Urothelium cell line (cell line): ENCODE measurements around the gene SCIN.
A peak's percentile ranks its signal among the peaks of the same experiment; 100 is the strongest.

ENCODE experiments used
- DNase-seq: peaks from one replicate; pipeline ENCODE4 v3.0.0; 2011; ENCODE audit warnings: low spot score, mixed read lengths
- FAIRE-seq: peaks from 2 replicates; lab custom pipeline; 2011; peaks lifted over from hg19 to GRCh38; lab: Jason Lieb, UNC

The SCIN gene

GRCh38 chr7:12565873-12566272 is 4.6 kb upstream of the SCIN start:
- DNase-seq (no peak), FAIRE-seq (no peak)

- no peak for DNase-seq
- FAIRE-seq = no peak
Measured at GRCh38 chr7:12567015-12567414, 3.5 kb upstream of the SCIN start.

GRCh38 chr7:12569673-12570072 is 847 bp upstream of the SCIN start:
- DNase-seq (no peak), FAIRE-seq (no peak)

DNA sequence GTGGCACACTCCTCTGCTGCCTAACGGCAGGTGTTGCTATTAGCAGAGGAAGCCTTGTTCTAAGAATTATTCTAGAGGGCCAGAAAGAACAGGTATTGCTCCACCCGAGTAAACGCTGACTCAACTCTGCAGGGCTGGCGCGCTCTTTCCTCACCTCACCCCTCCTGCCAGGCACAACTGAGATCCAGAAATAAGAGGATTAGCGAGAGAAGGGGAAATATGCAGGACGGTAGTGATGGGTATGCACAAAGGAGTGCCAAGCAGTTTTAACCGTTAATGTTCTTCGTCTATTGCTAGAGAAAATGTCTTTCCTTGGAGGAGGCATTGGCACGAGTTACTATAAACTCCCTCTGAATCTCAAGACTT is 369 bp upstream of the SCIN start:
- no peak for FAIRE-seq
- DNase-seq = no peak

- FAIRE-seq = no peak
Measured at GRCh38 chr7:12571691-12572090, 1.2 kb downstream of the SCIN start.

DNA sequence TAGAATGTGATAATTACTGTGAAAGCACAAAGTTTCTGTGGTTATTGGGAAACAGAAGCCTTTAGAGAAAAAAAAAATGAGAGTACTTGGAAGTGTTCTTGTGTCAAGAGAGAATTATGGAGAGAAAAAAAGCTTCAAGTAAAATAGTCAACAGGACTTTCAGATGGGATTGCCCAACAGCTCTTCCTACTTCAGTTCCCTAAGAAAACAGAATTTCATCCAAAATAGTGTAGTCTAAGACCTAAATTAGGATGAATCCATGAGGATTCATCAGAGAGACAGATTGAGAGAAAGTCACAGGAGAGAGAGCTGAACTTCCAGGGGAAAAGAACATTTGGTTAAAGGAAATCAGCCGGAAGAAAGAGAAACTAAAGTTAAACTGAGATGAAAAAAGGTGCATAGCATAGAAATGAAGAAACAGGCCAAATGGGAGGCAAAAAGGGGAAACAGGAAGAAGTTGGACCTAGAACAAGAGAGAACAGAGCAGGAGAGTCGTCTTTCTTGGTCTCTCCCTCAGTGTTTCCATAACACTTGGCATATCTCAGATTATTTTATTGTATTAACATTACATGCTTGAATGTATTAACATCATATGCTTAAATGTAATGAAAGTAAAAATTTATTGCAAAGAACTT is 2.5 kb downstream of the SCIN start:
- no peak for FAIRE-seq
- DNase-seq = no peak

More at GRCh38 chr7:12571691-12572090, 1.2 kb downstream of the SCIN start:
- no peak for DNase-seq

- no peak for DNase-seq
- FAIRE-seq = no peak
Measured at GRCh38 chr7:12573885-12574284, 3.4 kb downstream of the SCIN start.

DNA sequence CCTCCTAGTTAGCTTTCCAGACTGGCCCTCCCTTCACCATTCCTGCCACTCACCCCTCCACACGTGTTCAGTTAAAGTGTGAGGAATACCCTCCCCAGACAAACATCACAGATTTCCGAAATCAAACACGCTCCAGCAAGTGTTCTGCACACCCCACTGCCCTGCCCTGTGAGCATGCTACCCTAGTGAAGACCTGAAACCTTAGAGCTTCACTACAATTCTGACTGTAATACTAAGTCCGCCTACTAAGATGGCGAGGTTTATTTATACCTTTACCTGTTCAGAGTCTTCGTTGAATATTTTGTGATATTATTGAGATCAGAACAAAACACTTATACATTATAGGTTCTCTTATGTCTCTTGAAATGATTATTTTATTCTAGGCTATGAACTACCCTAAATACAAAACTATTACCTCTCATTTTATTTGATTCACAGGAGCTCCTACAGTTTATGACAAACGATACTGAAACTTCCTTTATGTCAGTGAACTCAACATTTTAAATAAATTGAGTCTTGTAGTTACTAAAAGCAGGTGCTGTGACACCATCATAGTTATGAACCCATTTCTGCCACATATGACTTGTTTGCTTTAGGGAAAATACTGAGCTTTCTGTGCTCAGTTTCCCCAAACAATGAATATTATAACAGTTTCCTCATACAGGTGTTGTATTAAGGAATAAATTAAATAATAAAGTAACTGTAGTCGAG is 8.6 kb downstream of the SCIN start:
- DNase-seq (no peak), FAIRE-seq (no peak)

GRCh38 chr7:12581897-12582296 is 11.4 kb downstream of the SCIN start:
- DNase-seq (no peak), FAIRE-seq (peak; percentile 32)

DNA sequence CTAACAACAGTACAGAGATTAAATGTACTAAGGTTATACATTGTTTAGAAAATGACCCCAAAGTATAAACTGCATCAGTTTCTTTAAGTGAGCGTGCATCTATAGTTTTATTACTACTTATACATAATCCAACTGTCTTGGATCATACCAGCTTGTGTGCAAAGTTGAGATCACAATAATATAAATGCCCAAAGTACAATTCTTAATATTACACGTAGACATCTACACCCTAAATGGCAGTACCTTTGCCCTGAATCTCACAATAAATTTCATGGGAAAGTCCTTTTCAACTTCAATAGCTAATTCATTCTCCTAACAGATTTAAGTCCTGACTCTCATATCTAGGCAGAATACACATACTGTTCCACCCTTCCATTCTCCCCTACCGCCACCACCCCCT is 11.8 kb downstream of the SCIN start:
- DNase-seq = no peak
- no peak for FAIRE-seq

DNA sequence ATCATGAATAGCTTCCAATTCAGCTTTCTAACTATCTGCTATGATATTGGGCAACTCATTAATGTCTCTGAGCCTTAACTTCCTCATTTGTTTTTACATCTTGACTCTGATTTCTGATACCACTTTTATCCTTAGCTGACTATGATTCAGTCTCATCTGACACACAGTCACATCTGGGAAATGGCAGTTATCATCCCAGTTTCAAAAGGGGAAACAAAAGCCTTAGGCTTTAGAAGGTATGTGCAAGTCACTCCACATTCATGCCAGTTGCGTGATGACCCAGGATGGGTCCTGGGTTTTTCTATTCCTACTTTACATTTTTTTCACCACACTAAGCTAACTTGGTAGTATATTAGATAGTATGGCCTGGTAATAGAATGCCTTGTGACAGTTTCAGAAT is 12.7 kb downstream of the SCIN start:
- DNase-seq (no peak), FAIRE-seq (no peak)

GRCh38 chr7:12583922-12584321 is 13.4 kb downstream of the SCIN start:
- DNase-seq (no peak), FAIRE-seq (no peak)

- FAIRE-seq = peak; percentile 20
- DNase-seq = no peak
Measured at GRCh38 chr7:12584930-12585329, 14.4 kb downstream of the SCIN start.

DNA sequence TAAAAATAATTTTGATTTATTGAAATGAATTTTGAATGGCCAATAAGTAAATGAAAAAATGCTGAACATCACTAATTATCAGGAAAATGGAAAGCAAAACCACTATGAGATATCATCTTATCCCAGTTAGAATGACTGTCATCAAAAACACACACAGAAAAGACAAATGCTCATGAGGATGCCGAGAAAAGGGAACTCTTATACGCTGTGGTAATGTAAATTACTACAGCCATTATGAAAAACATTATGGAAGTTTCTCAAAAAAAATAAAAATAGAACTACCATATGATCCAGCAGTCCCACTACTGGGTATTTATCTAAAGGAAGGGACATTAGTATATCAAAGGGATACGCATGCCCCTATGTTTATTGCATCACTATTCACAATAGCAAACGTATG is 15.8 kb downstream of the SCIN start:
- FAIRE-seq (no peak), DNase-seq (no peak)

DNA sequence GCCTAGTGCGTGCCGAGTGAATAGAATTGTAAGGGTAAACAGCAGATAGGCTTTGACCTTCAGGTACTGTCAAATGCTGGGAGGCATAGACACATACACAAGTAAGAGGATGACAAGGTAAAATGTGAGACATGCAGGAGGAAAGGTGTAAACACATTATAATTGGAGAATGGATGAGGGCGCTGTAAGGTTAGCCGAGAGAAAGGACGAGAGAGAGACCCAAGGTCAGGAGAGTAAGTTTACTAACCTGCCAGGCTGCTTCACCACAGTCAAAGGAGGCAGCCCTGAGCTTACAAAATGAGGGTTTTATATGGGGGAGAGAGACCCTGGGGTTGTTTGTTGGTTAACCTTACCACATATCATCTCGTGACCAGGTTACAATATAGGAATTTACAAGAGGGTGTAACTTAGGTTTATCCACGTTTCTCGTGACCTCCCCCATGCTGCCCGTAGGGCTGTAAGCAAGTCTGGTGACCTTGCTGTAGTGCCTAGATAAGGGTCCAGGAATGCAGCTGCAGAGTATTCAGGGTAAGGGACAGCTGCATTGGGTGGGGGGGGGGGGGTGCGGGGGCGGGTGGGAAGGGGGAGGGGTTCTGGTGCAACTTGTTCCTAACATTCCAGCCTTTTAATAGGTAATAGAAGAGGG is 17.9 kb downstream of the SCIN start:
- no peak for DNase-seq
- no peak for FAIRE-seq

DNA sequence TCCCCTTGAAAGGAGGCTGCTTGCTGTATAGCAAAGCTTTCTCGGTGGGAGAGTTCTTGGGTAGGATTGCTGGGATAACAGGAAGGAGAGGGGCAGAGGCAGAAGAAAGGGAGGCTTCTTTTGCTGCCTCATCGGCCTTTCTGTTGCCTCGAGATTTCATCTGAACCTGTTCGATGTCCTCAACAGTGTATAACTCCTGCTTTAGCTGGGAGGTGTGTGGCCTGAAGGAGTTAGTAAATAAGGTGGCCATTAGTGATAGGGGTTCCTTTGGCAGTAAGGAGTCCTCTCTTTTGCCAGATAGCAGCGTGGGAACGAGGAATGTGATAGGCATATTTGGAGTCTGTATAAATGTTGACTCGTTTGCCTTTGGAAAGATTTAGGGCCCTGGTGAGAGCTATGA is 20.0 kb downstream of the SCIN start:
- FAIRE-seq (no peak), DNase-seq (no peak)

- no peak for FAIRE-seq
- no peak for DNase-seq
Measured at GRCh38 chr7:12594122-12594897, 23.8 kb downstream of the SCIN start.

DNA sequence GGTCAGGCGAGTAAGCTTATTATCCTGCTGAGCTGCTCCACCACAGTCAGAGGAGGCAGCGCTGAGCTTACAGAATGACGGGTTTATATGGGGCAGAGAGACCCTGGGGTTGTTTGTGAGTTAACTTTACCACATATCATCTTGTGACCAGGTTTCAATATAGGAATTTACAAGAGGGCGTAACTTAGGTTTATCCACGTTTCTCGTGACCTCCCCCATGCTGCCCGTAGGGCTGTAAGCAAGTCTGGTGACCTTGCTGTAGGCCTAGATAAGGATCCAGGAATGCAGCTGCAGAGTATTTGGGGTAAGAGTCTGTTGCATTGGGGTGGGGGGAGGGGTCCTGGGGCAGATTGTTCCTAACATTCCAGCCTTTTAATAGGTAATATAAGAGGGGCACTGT is 24.6 kb downstream of the SCIN start:
- DNase-seq = no peak

DNA sequence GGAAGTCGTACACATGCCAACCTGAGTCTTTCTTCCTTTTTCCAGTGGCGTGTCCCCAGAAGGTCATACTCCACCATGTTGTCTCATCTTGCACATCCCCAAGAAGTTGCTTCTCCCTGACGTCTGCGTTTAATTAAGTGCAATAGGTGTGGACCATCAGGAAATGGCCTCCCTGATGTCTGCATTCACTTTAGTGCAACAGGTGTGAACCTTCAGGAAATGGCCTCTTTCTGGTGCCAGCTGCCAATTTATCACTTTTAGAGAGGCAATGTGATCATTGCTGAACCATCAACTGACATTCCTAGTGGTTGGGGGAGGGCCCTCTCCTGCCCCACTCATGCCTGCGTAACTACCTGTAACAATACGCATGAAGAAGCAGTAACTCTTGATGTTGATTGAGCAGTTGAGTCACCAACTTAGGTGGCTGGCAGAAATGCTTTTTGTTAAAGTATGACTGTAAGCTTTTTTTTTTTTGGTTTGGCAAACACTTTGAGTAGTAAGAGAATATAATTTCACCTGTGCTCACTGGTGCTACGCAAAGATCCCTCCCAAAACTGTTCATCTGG is 25.8 kb downstream of the SCIN start:
- DNase-seq = no peak
- FAIRE-seq = no peak

More for the DNA sequence above, 24.6 kb downstream of the SCIN start:
- no peak for FAIRE-seq

DNA sequence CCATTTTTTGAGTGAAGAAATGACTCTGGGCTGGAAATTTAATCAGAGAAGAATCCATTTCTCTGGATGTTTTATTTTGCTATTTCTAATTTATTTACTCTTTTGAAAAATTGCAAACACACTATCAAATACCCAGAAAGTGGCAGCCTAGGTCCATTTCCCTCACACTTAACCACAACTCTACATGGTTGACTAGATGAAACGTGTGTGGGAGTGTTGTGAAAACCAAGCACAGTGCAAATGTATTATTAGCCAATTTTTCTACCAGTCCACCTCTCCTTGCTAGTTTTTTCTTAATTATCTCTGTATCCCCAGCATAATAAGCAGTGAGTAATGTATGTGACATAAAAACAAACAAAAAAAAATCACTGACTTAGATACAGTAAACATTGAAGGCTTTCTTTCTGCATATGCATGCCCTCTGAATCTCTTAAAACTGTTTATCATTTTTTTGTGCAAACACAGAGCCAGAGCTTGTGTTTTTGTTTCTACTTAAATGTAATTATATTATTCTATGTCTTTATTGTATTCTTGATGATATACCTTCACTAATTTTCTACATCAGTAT is 30.9 kb downstream of the SCIN start:
- DNase-seq = no peak
- no peak for FAIRE-seq

- no peak for FAIRE-seq
- no peak for DNase-seq
Measured at GRCh38 chr7:12607134-12607533, 36.6 kb downstream of the SCIN start.
